GM10266 (cell line): ENCODE results near the gene RPS6KA2.
"Not testable (repeated sequence)": the region's sequence is repeated elsewhere in the genome, so short reads cannot be mapped to it uniquely, and the experiment has no call there.

Experiments used
- DNase-seq: peaks from one replicate; pipeline ENCODE4 v3.0.0; 2012; ENCODE audit errors: extremely low spot score
- CTCF ChIP-seq: IDR thresholded peaks from 2 replicates; pipeline ENCODE4 v1.5.1; 2012; ENCODE audit warnings: mild to moderate bottlenecking, low read depth; ENCODE audit not compliant: control insufficient read depth, insufficient read depth; ENCODE audit errors: missing control alignments

The RPS6KA2 gene

GRCh38 chr6:166532302-166532701 lies 94.7 kb downstream of the RPS6KA2 start:
- TF ChIP-seq CTCF: no peak
- no peak for DNase-seq

- no peak for TF ChIP-seq CTCF
- no peak for DNase-seq
Measured at GRCh38 chr6:166530211-166531095, 96.6 kb downstream of the RPS6KA2 start.

GRCh38 chr6:166529586-166529985 lies 97.5 kb downstream of the RPS6KA2 start:
- no peak for DNase-seq
- TF ChIP-seq CTCF: no peak

GRCh38 chr6:166529058-166529457 lies 98.0 kb downstream of the RPS6KA2 start:
- DNase-seq: not testable (repeated sequence)

- TF ChIP-seq CTCF: no peak
- no peak for DNase-seq
Measured at GRCh38 chr6:166527849-166528248, 99.2 kb downstream of the RPS6KA2 start.

- no peak for DNase-seq
- no peak for TF ChIP-seq CTCF
Measured at GRCh38 chr6:166526937-166527336, 100.1 kb downstream of the RPS6KA2 start.

- no peak for TF ChIP-seq CTCF
- DNase-seq: no peak
Measured at GRCh38 chr6:166525567-166525966, 101.5 kb downstream of the RPS6KA2 start.
